GM13977 (cell line): ENCODE measurements around the gene SH3TC1.
A peak's percentile ranks its signal among the peaks of the same experiment; 100 is the strongest.

Experiments used
- DNase-seq: peaks from one replicate; pipeline ENCODE4 v3.0.0; 2012; ENCODE audit warnings: low spot score
- in situ Hi-C: fragments of 300-500 bp; cut with MboI; formaldehyde crosslinking; loops from one replicate; pipeline ENCODE4 v1.12.0; 2022; ENCODE audit warnings: low sequenced_read_pairs, low pct_unique_long_range_greater_than_20kb, mixed read lengths, inconsistent platforms; ENCODE audit not compliant: unreplicated experiment
- TF ChIP-seq, protein P1 (sequence below): IDR thresholded peaks from 2 replicates; pipeline ENCODE4 v1.5.1; 2012; ENCODE audit warnings: mild to moderate bottlenecking, control low read depth; ENCODE audit not compliant: insufficient read depth; ENCODE audit errors: extremely low read depth, missing control alignments

The SH3TC1 gene

DNA sequence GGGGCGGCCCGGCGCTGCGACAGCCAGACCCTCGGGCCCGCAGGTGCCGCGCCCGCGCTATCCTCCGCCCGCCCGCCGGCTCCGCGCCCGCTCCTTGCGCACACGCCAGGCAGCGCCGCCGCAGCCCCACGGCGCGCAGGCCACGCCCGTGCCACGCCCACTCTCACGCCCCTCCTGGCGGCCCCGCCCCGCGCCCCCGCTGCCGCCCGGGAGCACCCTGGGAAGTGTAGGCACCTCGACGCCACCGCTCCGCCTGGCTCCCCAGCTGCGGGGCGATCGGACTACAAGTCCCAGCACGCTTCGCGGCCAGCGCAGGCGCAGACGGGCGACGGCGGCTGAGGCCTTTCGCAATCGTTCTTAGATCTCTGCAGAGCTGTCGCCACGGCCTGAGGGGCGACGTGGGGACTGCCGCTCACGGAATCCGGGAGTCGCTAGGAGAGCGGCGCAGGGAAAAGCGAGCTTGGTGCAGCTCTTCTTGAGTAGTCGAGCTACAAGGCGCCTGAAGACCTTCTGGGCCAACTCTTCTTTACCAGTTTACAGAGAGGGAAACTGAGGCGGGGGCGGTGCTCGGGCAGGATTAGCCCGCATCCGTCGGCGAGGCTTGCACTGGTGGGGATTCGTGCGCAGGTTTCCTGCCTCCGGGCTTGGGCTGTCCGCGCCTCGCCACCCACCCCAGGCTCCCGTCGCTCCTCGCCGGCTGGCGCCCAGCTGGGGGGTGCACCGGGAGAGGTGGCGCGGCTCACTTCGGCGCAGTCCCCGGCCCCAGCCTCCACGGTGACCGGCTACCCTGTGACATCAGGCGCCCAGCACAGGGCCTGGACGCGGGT, 40.2 kb upstream of the SH3TC1 start, which contains the start of gene ABLIM2:
Gene ABLIM2, minus strand, starts transcription at position 104 of the 827 bp plus-strand sequence. CDS start 124 bp downstream, outside the sequence.
- in situ Hi-C loops, result no loop called here
- peak; percentile 100 for DNase-seq
- TF ChIP-seq, protein P1, sequence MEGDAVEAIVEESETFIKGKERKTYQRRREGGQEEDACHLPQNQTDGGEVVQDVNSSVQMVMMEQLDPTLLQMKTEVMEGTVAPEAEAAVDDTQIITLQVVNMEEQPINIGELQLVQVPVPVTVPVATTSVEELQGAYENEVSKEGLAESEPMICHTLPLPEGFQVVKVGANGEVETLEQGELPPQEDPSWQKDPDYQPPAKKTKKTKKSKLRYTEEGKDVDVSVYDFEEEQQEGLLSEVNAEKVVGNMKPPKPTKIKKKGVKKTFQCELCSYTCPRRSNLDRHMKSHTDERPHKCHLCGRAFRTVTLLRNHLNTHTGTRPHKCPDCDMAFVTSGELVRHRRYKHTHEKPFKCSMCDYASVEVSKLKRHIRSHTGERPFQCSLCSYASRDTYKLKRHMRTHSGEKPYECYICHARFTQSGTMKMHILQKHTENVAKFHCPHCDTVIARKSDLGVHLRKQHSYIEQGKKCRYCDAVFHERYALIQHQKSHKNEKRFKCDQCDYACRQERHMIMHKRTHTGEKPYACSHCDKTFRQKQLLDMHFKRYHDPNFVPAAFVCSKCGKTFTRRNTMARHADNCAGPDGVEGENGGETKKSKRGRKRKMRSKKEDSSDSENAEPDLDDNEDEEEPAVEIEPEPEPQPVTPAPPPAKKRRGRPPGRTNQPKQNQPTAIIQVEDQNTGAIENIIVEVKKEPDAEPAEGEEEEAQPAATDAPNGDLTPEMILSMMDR, result no peak

DNA sequence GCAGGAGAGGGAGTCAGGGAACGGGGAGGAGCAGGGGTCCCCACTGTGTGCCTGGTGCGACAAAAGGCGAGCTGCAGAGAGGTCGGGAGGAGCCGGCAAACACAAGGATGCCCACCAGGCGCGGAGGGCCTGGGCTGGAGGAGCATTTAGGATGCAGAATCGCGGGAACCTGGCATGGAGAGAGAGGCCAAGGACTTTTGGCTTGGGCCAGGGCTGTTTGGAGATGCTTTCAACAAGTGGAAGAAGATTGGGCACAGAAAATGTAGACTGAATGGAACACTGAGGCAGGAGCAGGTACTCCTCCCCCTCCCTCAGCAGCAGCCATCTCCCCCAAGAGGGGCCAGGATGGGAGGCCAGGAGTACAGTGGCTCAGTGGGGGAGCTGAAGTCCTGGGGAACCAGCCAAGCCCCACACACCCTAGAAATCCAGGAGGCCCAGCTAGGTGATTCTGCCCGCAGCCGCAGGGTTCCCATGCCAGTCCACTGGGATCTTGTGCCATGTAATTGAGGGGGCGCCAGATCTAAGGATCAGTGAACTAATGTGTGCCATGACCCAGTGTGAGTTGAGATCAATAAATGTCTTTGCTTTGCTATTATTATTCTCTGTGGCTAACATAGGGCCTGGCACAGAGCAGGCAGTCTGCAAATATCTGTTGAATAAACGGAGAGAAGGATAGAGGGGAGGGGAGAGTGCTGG, 39.4 kb upstream of the SH3TC1 start:
- in situ Hi-C loops, result no loop called here
- TF ChIP-seq, protein P1, result no peak
- DNase-seq, result no peak

DNA sequence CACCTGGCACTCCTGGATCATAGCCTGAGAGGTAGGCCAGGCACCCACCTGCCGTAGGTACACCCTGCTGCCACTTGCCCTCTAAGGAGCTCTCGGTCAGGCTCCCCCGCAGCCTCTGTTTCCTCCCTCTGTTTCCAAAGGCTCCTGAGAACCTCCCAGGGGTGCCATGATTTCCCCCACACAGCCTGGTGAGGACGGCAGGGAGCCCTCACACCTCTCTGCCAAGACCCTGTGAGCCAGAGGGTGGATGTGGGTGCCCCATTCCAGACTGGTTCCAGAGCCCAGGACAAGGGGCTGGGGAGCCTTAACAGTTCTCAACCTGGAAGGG, 38.9 kb upstream of the SH3TC1 start:
- in situ Hi-C loops, result no loop called here
- TF ChIP-seq, protein P1, result no peak
- no peak for DNase-seq

DNA sequence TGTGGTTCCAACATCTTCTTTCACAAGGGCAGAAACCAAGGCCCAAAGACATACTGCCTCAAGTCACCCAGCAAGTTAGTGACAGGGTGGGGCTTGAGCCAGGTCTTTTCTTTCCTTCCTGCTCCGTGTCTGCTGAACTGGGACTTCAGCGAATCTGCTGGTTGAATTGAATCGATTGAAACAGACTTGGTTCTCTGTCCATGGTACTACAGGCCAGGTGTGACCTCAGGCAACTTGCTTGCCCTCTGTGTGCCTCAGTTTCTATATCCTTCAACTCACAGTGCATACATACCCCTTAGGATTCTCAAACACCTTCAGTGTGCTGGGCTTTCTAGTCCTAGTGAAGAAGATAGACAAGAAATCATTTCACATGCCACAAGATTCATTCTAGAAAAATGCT, 38.5 kb upstream of the SH3TC1 start:
- in situ Hi-C loops, result no loop called here
- no peak for DNase-seq
- TF ChIP-seq, protein P1, result no peak

DNA sequence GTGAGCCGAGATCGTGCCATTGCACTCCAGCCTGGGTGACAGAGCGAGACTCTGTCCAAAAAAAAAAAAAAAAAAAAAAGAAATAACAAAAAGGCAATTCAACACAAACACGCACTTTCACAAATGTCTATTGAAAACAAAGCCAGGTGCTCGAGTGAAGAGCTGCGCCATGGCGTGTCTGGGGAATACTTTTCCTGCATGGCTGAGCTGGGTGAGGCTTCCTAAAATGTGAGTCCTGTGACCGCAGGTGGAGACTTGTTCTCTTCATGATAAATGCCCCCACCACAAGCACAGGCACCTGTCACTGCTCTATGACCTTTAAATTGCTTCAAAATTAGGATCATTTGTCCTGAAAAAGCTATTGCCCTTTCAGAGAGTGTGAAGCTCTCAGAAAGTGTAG, 36.5 kb upstream of the SH3TC1 start:
- no peak for DNase-seq
- in situ Hi-C loops, result no loop called here

DNA sequence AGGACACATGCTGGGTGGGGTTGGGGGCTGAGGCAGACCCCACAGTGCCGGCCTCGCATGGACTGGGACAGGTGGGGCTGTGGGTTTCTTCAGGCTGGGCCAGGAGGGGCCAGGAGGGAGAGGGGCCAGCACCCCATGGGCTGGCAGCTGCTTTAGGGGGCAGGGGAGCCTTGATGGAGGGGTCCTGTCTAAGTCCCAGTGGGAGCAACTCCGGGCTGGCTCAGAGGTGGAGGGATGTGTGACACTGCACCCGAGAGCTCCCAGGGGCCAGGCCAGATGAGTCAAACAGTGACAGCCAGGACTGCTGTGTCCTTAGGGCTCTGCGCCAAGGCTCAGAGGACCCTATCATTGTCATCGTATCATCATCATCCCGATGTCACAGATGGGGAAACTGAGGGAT, 36.1 kb upstream of the SH3TC1 start:
- in situ Hi-C loops, result no loop called here
- DNase-seq, result no peak
- TF ChIP-seq, protein P1, result no peak

More for the DNA sequence above, 36.5 kb upstream of the SH3TC1 start:
- TF ChIP-seq, protein P1, result no peak
